ENCODE measurements around the gene PRDM16.

Gene PRDM16

DNA sequence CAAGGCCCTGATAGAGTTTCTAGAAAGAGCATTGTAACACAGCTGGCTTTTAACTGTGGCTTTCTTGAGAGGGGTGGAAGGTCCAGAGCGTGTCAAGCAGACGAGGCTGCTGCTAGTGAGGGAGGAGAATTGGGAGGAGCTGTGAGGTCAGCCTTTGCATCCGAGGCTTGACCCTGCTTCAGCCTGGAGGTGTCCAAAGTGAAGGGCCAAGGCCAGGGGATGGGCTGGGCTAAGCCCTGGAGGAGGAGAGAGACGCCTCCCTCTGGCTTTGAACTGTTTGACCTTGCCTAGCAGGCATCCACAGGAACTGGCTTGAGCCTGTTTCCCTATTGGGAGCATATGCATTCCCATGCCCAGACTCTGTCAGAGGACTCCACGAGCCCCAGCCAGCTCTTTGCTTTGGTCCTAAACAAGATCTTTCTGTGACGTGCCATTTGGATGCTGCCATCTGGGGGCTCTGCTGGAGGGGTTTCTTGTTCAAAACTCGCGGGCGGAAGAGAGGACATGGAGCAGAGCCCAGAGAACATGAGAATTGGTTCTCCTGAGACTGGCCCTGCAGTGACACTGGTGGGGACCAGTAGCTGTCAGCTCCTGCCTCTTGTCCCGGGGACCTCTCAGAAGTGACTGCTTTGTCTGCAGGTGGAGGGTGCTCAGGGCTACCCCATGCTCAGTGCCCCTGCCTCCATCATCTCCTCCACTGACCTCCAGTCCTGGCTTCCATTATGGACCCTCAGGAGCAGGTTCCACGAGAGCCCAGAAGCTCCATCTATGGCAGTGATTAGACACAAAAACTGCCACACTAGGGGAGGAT lies 42.2 kb upstream of the PRDM16 start:
- no peak for TF ChIP-seq POLR2A (IDR thresholded peaks at IDR 0.05; ENCODE audit: extremely low read depth, insufficient read length)
- TF ChIP-seq, protein P1, sequence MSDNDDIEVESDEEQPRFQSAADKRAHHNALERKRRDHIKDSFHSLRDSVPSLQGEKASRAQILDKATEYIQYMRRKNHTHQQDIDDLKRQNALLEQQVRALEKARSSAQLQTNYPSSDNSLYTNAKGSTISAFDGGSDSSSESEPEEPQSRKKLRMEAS (IDR thresholded peaks at IDR 0.05; ENCODE audit: low read depth, low read length), result no peak
- TF ChIP-seq MYC (IDR thresholded peaks at IDR 0.05; ENCODE audit: low read depth, low read length), result no peak
- TF ChIP-seq, protein P2, sequence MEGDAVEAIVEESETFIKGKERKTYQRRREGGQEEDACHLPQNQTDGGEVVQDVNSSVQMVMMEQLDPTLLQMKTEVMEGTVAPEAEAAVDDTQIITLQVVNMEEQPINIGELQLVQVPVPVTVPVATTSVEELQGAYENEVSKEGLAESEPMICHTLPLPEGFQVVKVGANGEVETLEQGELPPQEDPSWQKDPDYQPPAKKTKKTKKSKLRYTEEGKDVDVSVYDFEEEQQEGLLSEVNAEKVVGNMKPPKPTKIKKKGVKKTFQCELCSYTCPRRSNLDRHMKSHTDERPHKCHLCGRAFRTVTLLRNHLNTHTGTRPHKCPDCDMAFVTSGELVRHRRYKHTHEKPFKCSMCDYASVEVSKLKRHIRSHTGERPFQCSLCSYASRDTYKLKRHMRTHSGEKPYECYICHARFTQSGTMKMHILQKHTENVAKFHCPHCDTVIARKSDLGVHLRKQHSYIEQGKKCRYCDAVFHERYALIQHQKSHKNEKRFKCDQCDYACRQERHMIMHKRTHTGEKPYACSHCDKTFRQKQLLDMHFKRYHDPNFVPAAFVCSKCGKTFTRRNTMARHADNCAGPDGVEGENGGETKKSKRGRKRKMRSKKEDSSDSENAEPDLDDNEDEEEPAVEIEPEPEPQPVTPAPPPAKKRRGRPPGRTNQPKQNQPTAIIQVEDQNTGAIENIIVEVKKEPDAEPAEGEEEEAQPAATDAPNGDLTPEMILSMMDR (IDR thresholded peaks at IDR 0.05; ENCODE audit: low read depth, low read length), result no peak
- H3K4me3 ChIP-seq (ENCODE audit: low read depth, low read length), result no peak overlapping the region
- no peak for DNase-seq (ENCODE audit: low read depth)

DNA sequence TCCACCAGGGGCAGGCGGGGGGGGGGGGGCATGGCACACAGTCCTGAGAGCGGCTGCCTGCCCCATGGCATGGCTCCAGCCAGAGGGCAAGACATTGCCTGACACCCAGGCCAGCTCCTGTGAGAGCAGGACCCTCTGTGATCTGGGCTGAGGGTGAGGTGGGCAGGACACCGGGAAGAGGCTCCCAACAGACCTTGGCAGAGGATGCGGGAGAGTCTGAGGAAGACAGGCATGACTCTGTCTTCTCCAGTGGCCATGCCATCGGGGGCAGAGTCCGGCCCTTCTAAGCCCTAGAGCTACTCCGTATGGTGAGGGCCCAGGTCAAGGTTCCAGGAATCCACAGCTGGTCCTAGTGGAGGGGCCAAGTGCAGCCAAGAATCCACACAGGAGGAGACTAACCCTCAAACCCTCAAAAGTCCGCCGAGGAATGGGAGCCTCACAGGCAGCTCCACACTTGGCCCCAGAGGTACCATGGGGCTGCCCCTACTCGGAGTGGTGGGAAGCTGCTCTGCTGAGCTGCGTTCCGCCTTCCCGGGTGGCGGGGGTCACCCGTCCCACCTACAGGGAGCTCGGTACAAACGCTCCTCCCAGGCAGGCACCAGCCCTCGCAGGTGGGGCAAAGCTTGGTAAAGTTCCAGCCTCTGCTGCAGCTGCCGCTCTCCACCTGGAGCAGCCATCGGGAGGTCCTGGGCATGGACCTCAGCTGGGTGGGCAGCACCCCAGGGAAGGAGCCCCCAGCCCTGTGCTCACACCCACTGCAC lies 41.2 kb upstream of the PRDM16 start:
- H3K4me3 ChIP-seq (ENCODE audit: low read depth, low read length), result no peak overlapping the region

DNA sequence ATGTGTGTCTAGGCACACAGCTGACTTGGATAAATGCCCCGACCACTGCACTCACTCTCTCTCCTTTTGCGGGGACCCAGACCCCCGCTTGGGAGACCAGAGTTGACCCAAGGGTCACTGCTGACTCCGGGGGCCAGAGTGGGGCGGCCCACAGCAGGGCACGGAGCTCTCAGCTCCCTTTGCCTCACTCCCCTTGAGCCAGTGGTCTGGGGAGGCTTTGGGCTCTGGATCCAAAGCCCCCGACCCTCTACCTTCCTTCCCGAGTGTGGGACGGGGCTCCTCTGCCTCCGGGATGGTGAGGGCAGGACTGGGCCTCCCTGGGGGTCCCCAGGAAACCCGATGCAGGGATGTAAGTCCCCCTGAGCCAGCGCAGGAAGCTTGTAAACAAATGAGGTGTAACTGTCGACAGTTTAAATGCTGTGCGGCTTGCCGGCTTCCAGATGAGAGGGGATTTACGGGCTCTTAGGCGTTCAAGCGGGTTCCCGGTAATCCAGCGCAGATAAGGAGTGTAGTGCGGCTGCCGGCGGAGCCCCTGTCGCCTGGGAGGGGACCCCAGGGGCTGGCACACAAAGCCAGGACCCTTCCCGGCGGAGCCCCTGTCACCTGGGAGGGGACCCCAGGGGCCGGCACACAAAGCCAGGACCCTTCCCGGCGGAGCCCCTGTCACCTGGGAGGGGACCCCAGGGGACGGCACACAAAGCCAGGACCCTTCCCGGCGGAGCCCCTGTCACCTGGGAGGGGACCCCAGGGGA lies 40.3 kb upstream of the PRDM16 start:
- no peak for DNase-seq (ENCODE audit: low read depth)
- TF ChIP-seq MYC (IDR thresholded peaks at IDR 0.05; ENCODE audit: low read depth, low read length), result no peak
- no peak overlapping the region for H3K4me3 ChIP-seq (ENCODE audit: low read depth, low read length)

More for the DNA sequence above, 41.2 kb upstream of the PRDM16 start:
- TF ChIP-seq MYC (IDR thresholded peaks at IDR 0.05; ENCODE audit: low read depth, low read length) (no peak), POLR2A (IDR thresholded peaks at IDR 0.05; ENCODE audit: extremely low read depth, insufficient read length) (no peak)
- TF ChIP-seq, protein P2 (IDR thresholded peaks at IDR 0.05; ENCODE audit: low read depth, low read length), result no peak
- no peak for DNase-seq (ENCODE audit: low read depth)

DNA sequence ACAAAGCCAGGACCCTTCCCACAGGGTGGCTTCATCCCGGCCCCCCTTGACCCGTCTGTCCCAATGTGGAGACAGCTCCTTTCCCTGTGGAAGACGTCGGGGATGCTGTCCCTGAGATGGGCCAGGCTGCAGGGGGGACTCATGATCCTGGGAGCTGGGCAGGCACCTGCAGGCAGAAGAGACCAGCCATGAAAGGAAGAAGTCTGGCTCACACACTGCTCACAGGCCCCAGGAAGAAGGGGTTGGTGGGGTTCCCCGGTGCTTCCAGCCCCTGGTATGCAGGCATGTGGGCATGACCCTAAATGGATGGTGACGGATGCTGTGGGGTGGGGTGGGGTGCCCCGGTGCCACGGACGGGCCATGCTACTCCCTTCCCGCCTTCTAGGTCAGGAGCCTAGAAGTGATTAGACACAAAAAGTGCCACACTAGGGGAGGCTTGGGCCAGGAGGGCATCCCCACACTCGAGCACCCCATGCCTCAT lies 39.5 kb upstream of the PRDM16 start:
- DNase-seq (ENCODE audit: low read depth), result no peak

DNA sequence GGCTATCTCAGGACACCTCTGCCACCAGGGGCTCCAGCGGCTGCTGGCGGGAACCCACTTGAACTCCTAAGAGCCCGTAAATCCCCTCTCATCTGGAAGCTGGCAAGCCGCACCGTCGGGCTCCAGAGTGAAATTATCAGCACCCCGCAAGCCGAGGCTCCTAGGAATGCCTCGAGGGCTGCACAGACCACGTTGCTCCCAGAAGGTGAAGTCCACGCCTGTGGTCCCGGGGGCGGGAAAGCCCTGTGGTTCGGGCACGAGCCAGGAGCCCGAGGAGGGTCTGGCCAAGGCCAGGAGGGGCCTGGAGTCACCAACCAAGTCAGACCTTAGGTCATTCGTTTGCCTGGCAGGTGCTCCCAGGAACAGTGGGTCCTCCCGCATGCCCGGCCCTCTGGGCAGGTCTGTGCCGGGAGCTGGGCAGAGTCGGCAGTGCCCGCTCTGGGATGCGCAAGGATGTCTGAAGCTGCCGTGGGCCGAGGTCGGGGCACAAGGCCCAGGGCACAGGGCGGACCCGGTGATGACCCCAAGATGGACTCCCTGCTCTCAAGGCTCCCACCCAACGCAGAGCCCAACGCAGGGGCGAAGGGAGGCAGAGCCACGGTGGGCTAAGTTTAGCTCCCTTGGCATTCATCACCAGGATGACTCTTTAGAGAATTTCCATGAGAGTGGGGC lies 38.9 kb upstream of the PRDM16 start:
- DNase-seq (ENCODE audit: low read depth), result no peak
- TF ChIP-seq POLR2A (IDR thresholded peaks at IDR 0.05; ENCODE audit: extremely low read depth, insufficient read length), result no peak
- TF ChIP-seq, protein P2 (IDR thresholded peaks at IDR 0.05; ENCODE audit: low read depth, low read length), result no peak
- no peak overlapping the region for H3K4me3 ChIP-seq (ENCODE audit: low read depth, low read length)

More for the DNA sequence above, 39.5 kb upstream of the PRDM16 start:
- no peak overlapping the region for H3K4me3 ChIP-seq (ENCODE audit: low read depth, low read length)
- TF ChIP-seq, protein P2 (IDR thresholded peaks at IDR 0.05; ENCODE audit: low read depth, low read length), result no peak
- no peak for TF ChIP-seq MYC (IDR thresholded peaks at IDR 0.05; ENCODE audit: low read depth, low read length)
- TF ChIP-seq POLR2A (IDR thresholded peaks at IDR 0.05; ENCODE audit: extremely low read depth, insufficient read length), result no peak
- TF ChIP-seq, protein P1 (IDR thresholded peaks at IDR 0.05; ENCODE audit: low read depth, low read length), result no peak
